Measurements from ENCODE around the gene DXO.
"Not testable (repeated sequence)": the region's sequence is repeated elsewhere in the genome, so short reads cannot be mapped to it uniquely, and the experiment has no call there.

Gene DXO

DNA sequence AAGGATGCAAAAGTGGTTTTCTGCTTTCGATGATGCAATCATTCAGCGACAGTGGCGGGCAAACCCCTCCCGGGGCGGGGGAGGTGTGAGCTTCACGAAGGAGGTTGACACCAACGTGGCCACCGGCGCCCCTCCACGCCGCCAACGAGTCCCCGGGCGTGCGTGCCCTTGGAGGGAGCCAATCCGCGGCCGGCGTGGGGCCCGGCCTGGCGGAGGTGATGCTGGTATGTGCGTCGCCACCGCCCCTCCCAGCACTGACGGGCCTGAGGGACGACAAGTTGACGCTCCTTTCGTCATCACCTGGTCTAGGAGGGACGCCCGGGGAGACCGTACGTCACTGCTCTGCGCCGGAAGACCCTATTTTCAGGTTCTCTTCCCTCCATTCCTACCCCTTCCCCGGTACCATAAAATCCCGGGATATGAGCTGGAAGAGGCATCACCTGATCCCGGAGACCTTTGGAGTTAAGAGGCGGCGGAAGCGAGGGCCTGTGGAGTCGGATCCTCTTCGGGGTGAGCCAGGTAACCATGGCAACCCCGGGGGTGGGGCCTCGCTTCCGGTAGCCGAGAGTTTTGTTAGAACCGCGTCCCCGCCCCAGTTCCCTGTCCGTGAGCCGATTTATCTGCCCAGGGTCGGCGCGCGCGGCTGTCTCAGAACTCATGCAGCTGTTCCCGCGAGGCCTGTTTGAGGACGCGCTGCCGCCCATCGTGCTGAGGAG lies at the start of gene DXO:
Gene DXO, minus strand, starts transcription at position 146 of the 716 bp plus-strand sequence. CDS start 463 bp downstream, outside the sequence.
- DNase-seq = peak; percentile 81

DNA sequence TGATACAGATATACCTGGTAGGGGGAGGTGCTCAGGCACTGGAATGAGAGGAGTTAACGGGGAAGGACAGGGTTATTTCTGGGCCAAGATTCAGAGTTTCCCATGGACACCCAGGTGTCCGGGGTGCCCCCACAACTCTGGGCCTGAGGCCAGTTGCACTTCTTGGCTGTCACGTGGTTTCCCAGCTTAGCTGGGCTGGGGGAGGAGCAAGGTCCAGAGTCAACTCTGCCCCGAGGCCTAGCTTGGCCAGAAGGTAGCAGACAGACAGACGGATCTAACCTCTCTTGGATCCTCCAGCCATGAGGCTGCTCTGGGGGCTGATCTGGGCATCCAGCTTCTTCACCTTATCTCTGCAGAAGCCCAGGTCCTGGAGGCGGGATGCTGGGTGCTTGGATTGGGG lies 42.6 kb upstream of the DXO start, which contains the start of gene C4B:
Gene C4B, plus strand, starts transcription at position 249 of the 400 bp plus-strand sequence. Its CDS starts 51 bp downstream, at position 300.
- not testable (repeated sequence) for DNase-seq

DNA sequence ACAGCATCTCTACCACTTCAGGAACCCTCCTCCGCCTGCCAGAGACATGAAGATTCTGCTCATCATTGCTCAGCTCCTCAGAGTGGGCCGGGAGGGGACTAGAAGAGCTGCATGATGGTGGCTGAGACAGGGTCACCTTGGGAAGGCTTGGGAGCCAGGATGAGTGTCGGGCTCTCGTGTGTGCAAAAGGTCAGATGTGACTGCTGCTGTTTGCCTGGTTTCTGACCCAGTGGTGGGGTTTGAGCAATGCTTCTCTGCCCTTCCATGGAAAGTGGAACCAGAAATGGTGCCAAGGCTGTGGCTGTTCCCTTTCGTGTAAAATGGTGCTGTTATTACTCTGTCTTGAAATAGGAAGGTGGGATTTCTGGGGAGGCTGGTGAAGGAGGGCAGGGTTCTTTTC lies 41.8 kb upstream of the DXO start:
- not testable (repeated sequence) for DNase-seq

DNA sequence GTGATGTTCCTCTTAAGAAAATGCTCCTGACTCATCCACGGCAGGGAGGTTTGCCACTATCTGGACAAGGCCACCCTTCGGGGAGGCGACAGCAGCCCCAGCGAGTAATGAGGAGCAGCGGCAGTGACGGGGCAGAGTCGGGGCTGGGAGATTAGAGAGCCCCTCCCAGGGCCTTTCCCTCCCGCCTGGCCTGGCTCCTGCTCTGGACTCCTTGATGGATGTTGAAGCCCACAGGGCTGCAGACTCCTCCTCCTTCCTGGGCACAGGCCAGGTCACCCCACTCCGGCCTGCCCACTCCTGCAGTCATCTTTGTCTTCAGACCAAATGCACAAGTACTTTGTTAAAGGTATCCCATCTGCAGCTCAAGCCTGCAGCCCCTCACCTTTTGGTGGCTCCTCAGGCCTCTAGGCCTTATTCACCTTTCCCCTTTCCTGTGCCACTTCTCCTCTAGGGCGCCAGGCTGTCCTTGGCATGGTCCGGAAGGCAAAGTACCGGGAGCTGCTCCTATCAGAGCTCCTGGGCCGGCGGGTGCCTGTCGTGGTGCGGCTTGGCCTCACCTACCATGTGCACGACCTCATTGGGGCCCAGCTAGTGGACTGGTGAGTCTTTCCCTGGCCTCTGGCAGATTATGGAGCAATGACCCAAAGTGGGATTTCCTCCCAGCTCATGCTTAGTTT lies 41.1 kb upstream of the DXO start:
- not testable (repeated sequence) for DNase-seq

DNA sequence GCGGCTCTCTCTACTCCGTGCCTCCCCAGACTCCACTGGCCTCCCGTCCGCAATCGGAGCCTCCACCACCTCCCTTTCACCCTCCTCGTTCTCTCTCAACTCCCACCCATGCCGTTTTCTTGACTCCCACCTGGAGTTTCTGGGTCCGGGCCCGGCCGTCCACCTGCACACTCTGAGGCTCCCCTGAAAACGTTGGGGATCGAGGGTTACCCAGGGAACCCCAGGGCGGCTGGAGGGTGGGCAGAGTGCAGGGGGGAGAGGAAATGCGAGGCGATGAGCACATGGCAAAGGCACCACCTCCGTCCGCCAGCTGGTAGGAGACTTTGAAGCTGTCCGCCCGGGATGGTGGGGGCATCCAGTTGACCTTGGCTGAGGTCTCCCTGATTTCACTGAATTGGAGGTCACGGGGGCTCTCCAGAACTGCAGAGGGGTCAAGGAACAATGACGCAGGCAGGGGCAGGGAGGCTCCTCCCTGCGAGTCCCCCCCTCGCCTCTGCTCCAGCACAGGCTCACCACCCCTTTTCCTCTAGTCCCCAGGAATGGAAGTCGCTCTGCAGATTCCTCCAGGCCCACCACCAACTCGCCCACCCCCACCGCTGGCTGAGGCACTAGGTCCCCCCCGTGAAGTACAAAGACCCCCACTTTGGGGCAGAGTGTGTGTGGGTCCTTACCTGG lies 39.1 kb upstream of the DXO start:
- DNase-seq = not testable (repeated sequence)

DNA sequence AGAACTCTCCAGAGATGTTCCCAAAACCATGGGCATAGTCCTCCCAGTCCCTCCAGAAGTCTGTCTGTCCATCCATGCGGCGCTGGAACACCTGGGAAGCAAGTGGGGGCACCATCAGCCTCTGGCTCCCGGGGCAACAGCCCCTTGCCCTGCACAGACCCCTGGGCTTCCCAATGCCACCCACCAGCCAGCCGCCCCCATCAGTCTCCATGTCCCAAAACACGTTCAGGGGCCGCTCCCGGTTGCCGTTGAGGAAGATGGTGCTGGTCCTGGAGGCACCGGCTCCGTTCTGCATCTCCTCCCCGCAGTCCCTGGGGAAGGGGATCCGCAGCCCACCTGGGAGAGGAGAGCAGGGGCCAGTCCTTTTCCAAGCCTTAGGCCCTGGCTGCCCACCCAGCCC lies 37.6 kb upstream of the DXO start:
- DNase-seq = not testable (repeated sequence)

DNA sequence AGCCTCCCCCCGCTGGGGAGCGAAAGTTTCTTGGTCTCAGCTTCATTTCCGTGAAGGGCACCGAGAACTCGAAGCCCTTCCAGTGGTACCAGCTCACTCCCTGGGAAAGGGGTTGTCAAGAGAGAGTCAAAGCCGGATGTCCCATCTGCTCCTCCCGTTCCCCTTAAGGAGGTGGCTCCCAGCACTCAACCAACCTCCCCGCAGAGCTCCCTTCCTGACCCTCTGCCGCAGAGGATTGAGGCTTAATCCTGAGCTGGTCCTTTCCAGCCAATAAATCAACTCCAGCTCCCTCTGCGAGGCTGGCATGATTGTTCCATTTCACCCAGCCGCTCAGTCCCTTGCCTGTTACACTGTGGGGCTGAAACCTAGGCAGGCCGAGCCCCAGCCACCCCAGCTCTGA lies 36.7 kb upstream of the DXO start:
- DNase-seq = not testable (repeated sequence)

DNA sequence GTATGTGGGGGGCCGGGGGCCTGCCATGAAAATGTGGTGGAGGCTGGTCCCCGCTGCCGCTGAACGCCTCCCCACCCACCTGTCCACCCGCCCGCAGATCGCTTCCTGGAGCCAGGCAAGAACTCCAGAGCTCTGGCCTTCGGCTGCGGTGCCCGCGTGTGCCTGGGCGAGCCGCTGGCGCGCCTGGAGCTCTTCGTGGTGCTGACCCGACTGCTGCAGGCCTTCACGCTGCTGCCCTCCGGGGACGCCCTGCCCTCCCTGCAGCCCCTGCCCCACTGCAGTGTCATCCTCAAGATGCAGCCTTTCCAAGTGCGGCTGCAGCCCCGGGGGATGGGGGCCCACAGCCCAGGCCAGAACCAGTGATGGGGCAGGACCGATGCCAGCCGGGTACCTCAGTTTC lies 36.1 kb upstream of the DXO start:
- not testable (repeated sequence) for DNase-seq

DNA sequence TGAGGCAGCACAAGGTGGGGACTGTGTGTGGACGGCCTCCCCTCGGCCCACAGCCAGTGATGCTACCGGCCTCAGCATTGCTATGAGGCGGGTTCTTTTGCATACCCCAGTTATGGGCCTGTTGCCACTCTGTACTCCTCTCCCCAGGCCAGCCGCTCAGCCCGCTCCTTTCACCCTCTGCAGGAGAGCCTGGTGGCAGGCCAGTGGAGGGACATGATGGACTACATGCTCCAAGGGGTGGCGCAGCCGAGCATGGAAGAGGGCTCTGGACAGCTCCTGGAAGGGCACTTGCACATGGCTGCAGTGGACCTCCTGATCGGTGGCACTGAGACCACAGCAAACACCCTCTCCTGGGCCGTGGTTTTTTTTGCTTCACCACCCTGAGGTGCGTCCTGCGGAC lies 35.1 kb upstream of the DXO start:
- not testable (repeated sequence) for DNase-seq

- DNase-seq = not testable (repeated sequence)
These were observed 34.1 kb upstream of the DXO start for GRCh38 chr6:32005991-32006529.

- not testable (repeated sequence) for DNase-seq
These were observed 33.6 kb upstream of the DXO start for GRCh38 chr6:32005538-32005880.

DNA sequence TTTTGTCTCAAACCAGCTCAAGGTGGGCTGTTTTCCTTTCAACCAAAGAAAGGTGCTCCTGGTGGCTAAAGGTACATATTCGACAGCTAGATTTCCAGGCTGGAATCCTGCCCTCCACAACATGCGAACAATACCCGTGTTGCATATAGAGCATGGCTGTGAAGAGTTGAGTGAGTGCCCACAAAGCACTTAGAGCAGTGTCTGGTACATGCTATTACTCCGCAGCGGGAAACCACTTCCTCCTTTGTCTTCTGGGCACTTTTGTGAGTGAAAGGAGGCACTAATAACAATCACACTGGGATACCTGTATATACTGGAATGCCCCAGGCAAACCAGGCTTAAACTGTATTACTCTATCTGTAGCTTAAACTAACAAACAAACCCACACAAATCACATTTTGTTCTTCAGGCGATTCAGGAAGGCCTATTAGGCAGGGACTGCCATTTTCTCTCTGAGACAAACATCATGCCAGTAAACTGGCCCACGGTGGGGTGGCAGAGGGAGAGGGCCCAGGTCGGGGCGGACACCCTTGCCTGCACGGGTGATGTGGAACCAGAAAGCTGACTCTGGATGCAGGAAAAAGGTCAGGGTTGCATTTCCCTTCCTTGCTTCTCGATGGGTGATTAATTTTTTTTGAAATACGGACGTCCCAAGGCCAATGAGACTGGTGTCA lies 33.1 kb upstream of the DXO start:
- DNase-seq = not testable (repeated sequence)

GRCh38 chr6:32004393-32004792 lies 32.5 kb upstream of the DXO start:
- DNase-seq = not testable (repeated sequence)

DNA sequence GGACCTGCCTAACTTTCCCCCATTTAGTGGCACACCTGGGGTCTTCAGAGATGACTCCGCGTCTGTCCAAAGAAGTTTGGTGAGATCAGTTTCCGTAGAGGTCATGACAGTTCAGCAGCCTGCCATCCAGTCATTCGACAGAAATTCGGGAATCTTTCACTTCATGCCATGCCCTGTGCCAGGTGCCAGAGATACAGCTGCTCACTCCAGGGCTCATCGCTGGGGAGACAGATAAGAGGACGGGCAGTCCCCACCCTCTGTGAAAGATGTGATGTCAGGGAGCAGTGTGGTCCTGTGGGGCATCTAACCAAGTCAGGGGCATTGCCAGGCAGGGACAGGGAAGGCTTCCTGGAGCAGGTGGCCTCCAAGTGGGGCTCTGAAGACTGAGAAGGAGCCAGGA lies 31.4 kb upstream of the DXO start:
- not testable (repeated sequence) for DNase-seq

- not testable (repeated sequence) for DNase-seq
These were observed 30.8 kb upstream of the DXO start for GRCh38 chr6:32002546-32003268.

GRCh38 chr6:31996385-31996784 lies 24.4 kb upstream of the DXO start:
- DNase-seq = not testable (repeated sequence)

GRCh38 chr6:31994421-31994820 lies 22.5 kb upstream of the DXO start:
- DNase-seq = not testable (repeated sequence)

DNA sequence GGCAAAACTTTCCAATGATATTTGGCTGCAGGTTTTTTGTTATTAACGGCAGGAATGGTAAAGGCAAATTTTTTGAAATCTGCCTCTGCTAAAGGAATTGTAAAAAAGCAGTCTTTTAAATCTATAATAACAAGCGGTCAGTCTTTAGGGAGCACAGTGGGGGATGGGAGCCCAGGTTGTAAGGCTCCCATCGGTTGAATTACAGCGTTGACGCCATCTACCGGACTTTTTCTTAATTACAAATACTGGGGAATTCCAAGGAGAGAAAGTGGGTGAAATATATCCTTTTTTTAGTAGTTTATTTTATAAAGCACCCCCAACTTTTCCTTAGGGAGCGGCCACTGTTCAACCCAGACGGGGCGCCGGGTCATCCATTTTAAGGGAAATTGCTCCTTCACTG lies 17.4 kb upstream of the DXO start:
- not testable (repeated sequence) for DNase-seq

DNA sequence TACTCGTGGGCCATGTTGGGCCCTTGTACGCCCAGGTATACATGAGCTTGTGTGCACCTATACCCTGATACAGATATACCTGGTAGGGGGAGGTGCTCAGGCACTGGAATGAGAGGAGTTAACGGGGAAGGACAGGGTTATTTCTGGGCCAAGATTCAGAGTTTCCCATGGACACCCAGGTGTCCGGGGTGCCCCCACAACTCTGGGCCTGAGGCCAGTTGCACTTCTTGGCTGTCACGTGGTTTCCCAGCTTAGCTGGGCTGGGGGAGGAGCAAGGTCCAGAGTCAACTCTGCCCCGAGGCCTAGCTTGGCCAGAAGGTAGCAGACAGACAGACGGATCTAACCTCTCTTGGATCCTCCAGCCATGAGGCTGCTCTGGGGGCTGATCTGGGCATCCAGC lies 9.8 kb upstream of the DXO start, which contains the start of gene C4A:
Gene C4A, plus strand, starts transcription at position 314 of the 400 bp plus-strand sequence. Its CDS starts 51 bp downstream, at position 365.
- DNase-seq = not testable (repeated sequence)

GRCh38 chr6:31980998-31981397 lies 9.1 kb upstream of the DXO start:
- DNase-seq = not testable (repeated sequence)

DNA sequence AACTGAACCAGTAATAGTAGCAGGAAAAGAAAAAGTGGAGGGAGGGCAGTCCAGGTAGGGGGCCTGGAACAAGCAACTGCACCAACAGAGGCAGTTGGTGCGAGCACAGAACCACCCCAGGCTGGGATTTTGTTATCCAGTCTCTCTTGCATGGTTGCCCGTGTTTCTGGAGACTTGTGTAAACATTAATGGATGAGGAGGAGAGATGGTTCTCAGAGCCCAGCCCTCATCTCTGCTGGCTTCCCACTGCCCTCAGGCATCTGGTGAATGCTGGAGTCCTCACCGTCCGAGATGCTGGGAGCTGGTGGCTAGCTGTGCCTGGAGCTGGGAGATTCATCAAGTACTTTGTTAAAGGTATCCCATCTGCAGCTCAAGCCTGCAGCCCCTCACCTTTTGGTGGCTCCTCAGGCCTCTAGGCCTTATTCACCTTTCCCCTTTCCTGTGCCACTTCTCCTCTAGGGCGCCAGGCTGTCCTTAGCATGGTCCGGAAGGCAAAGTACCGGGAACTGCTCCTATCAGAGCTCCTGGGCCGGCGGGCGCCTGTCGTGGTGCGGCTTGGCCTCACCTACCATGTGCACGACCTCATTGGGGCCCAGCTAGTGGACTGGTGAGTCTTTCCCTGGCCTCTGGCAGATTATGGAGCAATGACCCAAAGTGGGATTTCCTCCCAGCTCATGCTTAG lies 8.4 kb upstream of the DXO start:
- DNase-seq = not testable (repeated sequence)
